ENCODE data around the gene P2RX4. TPM values are rescaled to one million over a fixed set of nuclear protein-coding genes. Genes with fewer than 3 reads are reported as not detected.

P2RX4 gene
- polyA plus RNA-seq, 1 experiment, result 18.9 TPM

DNA sequence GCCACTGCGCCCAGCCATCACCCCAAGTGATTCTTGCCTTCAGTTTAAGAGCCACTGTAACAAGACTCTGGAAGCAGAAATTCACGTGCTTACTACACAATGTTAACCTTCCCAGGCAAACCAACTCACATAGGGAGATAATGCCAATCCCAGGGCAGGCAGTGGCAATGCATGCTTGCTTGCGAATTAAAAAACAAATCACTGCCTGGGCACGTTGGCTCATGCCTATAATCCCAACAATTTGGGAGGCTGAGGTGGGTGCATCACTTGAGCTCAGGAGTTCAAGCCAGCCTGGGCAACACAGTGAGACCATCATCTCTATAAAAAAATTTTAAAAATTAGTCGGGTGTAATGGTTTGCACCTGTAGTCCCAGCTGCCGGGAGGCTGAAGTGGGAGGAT is 37.8 kb upstream of the P2RX4 start:
- no peak overlapping the region for H3K4me3 ChIP-seq (ENCODE audit: low read depth, low read length)
- H3K27ac ChIP-seq (ENCODE audit: low read depth, low read length), result no peak overlapping the region
- no peaks in the 10 kb centered on the region for H3K9me3 ChIP-seq (ENCODE audit: control insufficient read depth, insufficient read depth, low read length)
- peaks cover 4% of the 10 kb centered on the region for H3K27me3 ChIP-seq (ENCODE audit: control insufficient read depth, insufficient read depth, low read length)
- no peak for DNase-seq (ENCODE audit: low read depth, low spot score)
- ChIA-PET POLR2A (interaction anchor here (0.6 kb wide), 1 partner anchor 59 kb away, joined by 3 read pairs; no protein-coding TSS in a partner anchor), CTCF (no interaction called here)
- TF ChIP-seq, protein P1, sequence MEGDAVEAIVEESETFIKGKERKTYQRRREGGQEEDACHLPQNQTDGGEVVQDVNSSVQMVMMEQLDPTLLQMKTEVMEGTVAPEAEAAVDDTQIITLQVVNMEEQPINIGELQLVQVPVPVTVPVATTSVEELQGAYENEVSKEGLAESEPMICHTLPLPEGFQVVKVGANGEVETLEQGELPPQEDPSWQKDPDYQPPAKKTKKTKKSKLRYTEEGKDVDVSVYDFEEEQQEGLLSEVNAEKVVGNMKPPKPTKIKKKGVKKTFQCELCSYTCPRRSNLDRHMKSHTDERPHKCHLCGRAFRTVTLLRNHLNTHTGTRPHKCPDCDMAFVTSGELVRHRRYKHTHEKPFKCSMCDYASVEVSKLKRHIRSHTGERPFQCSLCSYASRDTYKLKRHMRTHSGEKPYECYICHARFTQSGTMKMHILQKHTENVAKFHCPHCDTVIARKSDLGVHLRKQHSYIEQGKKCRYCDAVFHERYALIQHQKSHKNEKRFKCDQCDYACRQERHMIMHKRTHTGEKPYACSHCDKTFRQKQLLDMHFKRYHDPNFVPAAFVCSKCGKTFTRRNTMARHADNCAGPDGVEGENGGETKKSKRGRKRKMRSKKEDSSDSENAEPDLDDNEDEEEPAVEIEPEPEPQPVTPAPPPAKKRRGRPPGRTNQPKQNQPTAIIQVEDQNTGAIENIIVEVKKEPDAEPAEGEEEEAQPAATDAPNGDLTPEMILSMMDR (IDR thresholded peaks at IDR 0.05; ENCODE audit: low read depth, low read length), result no peak

DNA sequence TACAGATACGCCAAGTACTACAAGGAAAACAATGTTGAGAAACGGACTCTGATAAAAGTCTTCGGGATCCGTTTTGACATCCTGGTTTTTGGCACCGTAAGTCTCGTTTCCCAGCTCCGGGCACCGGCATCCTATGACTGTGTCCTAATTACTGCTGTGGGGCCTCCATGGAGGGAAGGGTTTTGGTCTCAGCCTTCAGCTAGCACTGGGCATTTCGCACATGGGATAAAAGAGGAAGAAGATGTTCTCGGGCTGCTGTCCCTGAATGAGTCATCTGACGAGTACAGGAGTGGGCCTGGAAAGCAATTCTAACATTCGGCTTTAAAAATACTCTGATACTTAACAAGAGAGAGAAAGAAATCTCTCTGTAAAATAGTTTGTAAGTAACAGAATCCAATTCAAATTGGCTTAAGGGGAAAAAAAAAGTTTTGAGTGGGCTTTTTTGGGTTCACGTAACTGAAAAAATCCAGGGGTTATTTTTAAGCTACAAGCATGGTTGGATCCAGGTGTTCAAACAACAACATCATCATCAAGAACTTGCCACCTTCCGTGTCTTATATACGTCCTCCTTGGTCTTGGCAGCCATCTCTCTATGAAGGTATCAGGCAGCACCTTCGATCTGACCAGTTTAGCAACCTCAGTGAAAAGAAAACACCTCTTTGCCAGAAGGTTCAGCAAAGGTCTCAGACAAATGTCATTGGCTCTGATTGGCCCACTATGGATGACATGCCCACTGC is 34.4 kb upstream of the P2RX4 start:
- H3K27ac ChIP-seq (ENCODE audit: low read depth, low read length), result no peak overlapping the region
- peaks cover 2% of the 10 kb centered on the region for H3K27me3 ChIP-seq (ENCODE audit: control insufficient read depth, insufficient read depth, low read length)
- H3K9me3 ChIP-seq (ENCODE audit: control insufficient read depth, insufficient read depth, low read length), result no peaks in the 10 kb centered on the region
- no peak for DNase-seq (ENCODE audit: low read depth, low spot score)
- ChIA-PET CTCF (no interaction called here), POLR2A (no interaction called here)
- TF ChIP-seq, protein P1 (IDR thresholded peaks at IDR 0.05; ENCODE audit: low read depth, low read length), result no peak
- H3K4me3 ChIP-seq (ENCODE audit: low read depth, low read length), result no peak overlapping the region

DNA sequence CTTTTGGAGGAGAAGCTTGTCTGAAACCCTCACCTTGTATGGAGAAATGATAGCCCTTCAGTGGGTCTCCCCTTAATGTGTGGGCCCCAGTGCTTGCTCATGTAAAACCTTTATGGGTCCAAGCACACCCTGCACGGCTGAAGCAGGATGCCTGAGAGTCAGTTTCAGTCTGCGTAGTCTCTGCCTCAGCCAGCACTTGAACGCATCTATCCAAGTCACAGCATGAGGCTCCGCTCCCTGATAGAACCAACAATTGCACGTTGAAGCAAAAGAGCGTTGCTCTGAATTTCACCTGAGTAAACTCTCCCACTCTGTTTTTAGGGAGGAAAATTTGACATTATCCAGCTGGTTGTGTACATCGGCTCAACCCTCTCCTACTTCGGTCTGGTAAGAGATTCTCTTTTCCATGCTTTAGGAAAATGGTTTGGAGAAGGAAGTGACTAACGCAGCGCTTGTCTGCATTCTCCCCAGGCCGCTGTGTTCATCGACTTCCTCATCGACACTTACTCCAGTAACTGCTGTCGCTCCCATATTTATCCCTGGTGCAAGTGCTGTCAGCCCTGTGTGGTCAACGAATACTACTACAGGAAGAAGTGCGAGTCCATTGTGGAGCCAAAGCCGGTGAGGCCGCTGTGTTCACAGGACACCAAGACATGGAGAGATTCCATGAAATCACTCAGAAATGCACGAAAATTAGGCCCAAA is 33.0 kb upstream of the P2RX4 start:
- peaks cover 7% of the 10 kb centered on the region for H3K9me3 ChIP-seq (ENCODE audit: control insufficient read depth, insufficient read depth, low read length)
- H3K27me3 ChIP-seq (ENCODE audit: control insufficient read depth, insufficient read depth, low read length), result peaks cover 2% of the 10 kb centered on the region
- H3K4me3 ChIP-seq (ENCODE audit: low read depth, low read length), result no peak overlapping the region
- POLR2A ChIA-PET, result no interaction called here
- DNase-seq (ENCODE audit: low read depth, low spot score), result no peak
- TF ChIP-seq, protein P1 (IDR thresholded peaks at IDR 0.05; ENCODE audit: low read depth, low read length), result no peak
- H3K27ac ChIP-seq (ENCODE audit: low read depth, low read length), result no peak overlapping the region
- CTCF ChIA-PET, result interaction anchor here (0.5 to 0.7 kb wide), 2 partner anchors 23 to 117 kb away, joined by 3 read pairs; no protein-coding TSS in a partner anchor

DNA sequence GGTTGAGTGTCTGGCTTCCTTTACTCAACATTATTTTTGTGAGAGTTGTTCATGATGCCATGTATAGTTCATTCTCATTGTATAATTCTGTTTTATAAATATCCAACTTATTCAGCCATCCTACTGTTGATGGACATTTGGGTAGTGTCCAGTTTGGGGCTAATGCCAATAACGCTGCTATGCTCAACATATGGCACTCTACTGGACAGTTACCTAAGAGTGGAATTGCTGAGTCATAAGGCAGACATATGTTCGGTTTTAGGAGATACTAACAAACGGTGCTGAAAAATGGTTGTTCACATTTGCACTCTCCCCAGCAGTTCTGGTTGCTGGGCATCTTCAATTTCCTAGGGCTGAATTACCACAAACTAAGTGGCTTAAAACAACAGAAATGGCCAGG is 28.7 kb upstream of the P2RX4 start:
- DNase-seq (ENCODE audit: low read depth, low spot score), result no peak
- H3K9me3 ChIP-seq (ENCODE audit: control insufficient read depth, insufficient read depth, low read length), result peaks cover 7% of the 10 kb centered on the region
- no peak overlapping the region for H3K27ac ChIP-seq (ENCODE audit: low read depth, low read length)
- CTCF ChIA-PET, result no interaction called here
- POLR2A ChIA-PET, result no interaction called here
- TF ChIP-seq, protein P1 (IDR thresholded peaks at IDR 0.05; ENCODE audit: low read depth, low read length), result no peak
- no peaks in the 10 kb centered on the region for H3K27me3 ChIP-seq (ENCODE audit: control insufficient read depth, insufficient read depth, low read length)
- H3K4me3 ChIP-seq (ENCODE audit: low read depth, low read length), result no peak overlapping the region
